ENCODE measurements around the gene CASQ1.

CASQ1 gene

GRCh38 chr1:160227561-160227960 is 37.2 kb downstream of the CASQ1 start:
- Histone ChIP-seq H3K36me3 (ENCODE audit: low read length) (peaks cover 19% of the 10 kb centered on the region), H3K27ac (ENCODE audit: low read depth, low read length) (no peak overlapping the region), H3K27me3 (ENCODE audit: low read length) (no peaks in the 10 kb centered on the region), H3K9me2 (replicated peaks; ENCODE audit: insufficient read depth, low read length) (no peaks in the 10 kb centered on the region), H3K79me2 (ENCODE audit: insufficient read depth, low read length) (no peaks in the 10 kb centered on the region), H3K4me2 (ENCODE audit: low read depth, low read length, poor library complexity, severe bottlenecking) (no peak overlapping the region), H3K9me3 (ENCODE audit: insufficient read depth, low read length) (no peaks in the 10 kb centered on the region), H3K4me3 (ENCODE audit: insufficient read depth, low read length, poor library complexity, severe bottlenecking) (no peak overlapping the region), H4K20me1 (ENCODE audit: low read depth, low read length) (no peaks in the 10 kb centered on the region), H3F3A (ENCODE audit: insufficient read depth) (no peaks in the 10 kb centered on the region), H2AFZ (ENCODE audit: low read depth, low read length, severe bottlenecking) (no peak overlapping the region), H3K9ac (ENCODE audit: low read length) (no peak overlapping the region)
- TF ChIP-seq EZH2phosphoT487 (conservative IDR thresholded peaks at IDR 0.05; ENCODE audit: low read length) = no peak
- no peak for TF ChIP-seq CTCF (IDR thresholded peaks at IDR 0.05; ENCODE audit: insufficient read depth, low read length, poor library complexity, severe bottlenecking)

DNA sequence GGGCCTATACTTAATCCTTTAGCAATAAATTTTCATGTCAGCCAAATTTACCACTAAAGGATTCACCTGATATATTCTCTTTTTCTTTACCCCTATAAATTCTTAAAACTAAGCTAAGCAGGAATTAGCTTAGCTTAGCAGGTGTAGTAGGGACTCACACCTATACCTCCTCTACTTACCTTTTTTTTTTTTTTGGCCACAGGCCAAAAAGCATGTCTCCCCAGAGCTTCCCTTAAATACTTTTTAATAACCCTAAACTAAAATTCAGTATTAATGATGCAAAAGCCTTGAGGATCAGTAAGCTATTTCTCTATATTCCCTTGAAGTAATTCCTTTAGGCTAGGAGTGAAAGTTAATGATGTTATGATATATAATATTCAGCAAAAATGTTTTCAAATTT is 38.1 kb downstream of the CASQ1 start:
- H3K79me2 ChIP-seq (ENCODE audit: insufficient read depth, low read length) = no peaks in the 10 kb centered on the region
- H4K20me1 ChIP-seq (ENCODE audit: low read depth, low read length) = no peaks in the 10 kb centered on the region
- no peak overlapping the region for H2AFZ ChIP-seq (ENCODE audit: low read depth, low read length, severe bottlenecking)
- no peaks in the 10 kb centered on the region for H3K27me3 ChIP-seq (ENCODE audit: low read length)
- no peaks in the 10 kb centered on the region for H3K9me3 ChIP-seq (ENCODE audit: insufficient read depth, low read length)
- no peaks in the 10 kb centered on the region for H3K9me2 ChIP-seq (replicated peaks; ENCODE audit: insufficient read depth, low read length)
- TF ChIP-seq EZH2phosphoT487 (conservative IDR thresholded peaks at IDR 0.05; ENCODE audit: low read length) (no peak), CTCF (IDR thresholded peaks at IDR 0.05; ENCODE audit: insufficient read depth, low read length, poor library complexity, severe bottlenecking) (no peak)
- H3F3A ChIP-seq (ENCODE audit: insufficient read depth) = no peaks in the 10 kb centered on the region
- no peak overlapping the region for H3K4me2 ChIP-seq (ENCODE audit: low read depth, low read length, poor library complexity, severe bottlenecking)
- no peak overlapping the region for H3K4me3 ChIP-seq (ENCODE audit: insufficient read depth, low read length, poor library complexity, severe bottlenecking)
- no peak overlapping the region for H3K27ac ChIP-seq (ENCODE audit: low read depth, low read length)
- H3K36me3 ChIP-seq (ENCODE audit: low read length) = peaks cover 23% of the 10 kb centered on the region
- H3K9ac ChIP-seq (ENCODE audit: low read length) = no peak overlapping the region

DNA sequence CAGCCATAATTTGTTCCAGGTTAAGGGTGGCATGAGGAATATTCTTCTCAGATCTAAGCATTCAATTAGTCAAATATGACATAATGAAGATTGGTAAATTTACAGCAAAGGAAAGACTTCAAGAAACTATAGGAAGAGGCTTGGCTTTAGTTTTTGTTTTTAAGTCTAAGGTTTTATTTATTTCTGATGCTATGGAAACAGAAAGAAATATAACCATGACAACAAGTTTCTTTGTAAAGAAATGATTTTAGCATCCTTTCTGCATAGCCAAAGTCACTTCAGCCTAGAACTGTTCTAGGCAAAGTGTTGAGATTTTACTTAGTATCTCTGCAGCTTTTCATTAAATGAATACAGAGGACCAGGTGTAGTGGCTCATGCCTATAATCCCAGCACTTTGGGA is 42.5 kb downstream of the CASQ1 start:
- H3K27me3 ChIP-seq (ENCODE audit: low read length) = no peaks in the 10 kb centered on the region
- H3K36me3 ChIP-seq (ENCODE audit: low read length) = peaks cover 32% of the 10 kb centered on the region
- no peak overlapping the region for H2AFZ ChIP-seq (ENCODE audit: low read depth, low read length, severe bottlenecking)
- H3K4me2 ChIP-seq (ENCODE audit: low read depth, low read length, poor library complexity, severe bottlenecking) = no peak overlapping the region
- no peak for TF ChIP-seq EZH2phosphoT487 (conservative IDR thresholded peaks at IDR 0.05; ENCODE audit: low read length)
- no peak for TF ChIP-seq CTCF (IDR thresholded peaks at IDR 0.05; ENCODE audit: insufficient read depth, low read length, poor library complexity, severe bottlenecking)
- no peaks in the 10 kb centered on the region for H3K9me2 ChIP-seq (replicated peaks; ENCODE audit: insufficient read depth, low read length)
- H3K4me3 ChIP-seq (ENCODE audit: insufficient read depth, low read length, poor library complexity, severe bottlenecking) = no peak overlapping the region
- no peaks in the 10 kb centered on the region for H3K9me3 ChIP-seq (ENCODE audit: insufficient read depth, low read length)
- no peaks in the 10 kb centered on the region; the same call in 1 of the 2 replicates for H3F3A ChIP-seq (ENCODE audit: insufficient read depth)
- H3K27ac ChIP-seq (ENCODE audit: low read depth, low read length) = no peak overlapping the region
- H4K20me1 ChIP-seq (ENCODE audit: low read depth, low read length) = no peaks in the 10 kb centered on the region
- no peak overlapping the region for H3K9ac ChIP-seq (ENCODE audit: low read length)
- no peaks in the 10 kb centered on the region for H3K79me2 ChIP-seq (ENCODE audit: insufficient read depth, low read length)
